GM19463 (cell line): ENCODE results near the gene MCRIP2.

Source experiments
- ATAC-seq: cut with Tn5 transposase; IDR thresholded peaks from one replicate; pipeline ENCODE4 v1.9.1; 2021; ENCODE audit warnings: mild to moderate bottlenecking, moderate library complexity; ENCODE audit not compliant: unreplicated experiment

Gene MCRIP2

GRCh38 chr16:616733-617586, 24.7 kb upstream of the MCRIP2 start:
- ATAC-seq: no peak

- ATAC-seq: no peak
These were observed 23.8 kb upstream of the MCRIP2 start for GRCh38 chr16:617855-618254.

GRCh38 chr16:619476-620100, 22.0 kb upstream of the MCRIP2 start:
- no peak for ATAC-seq

- no peak for ATAC-seq
These were observed 20.7 kb upstream of the MCRIP2 start for GRCh38 chr16:620700-621525.

- no peak for ATAC-seq
These were observed 20.0 kb upstream of the MCRIP2 start for GRCh38 chr16:621526-622105.

GRCh38 chr16:622920-623280, 18.7 kb upstream of the MCRIP2 start:
- no peak for ATAC-seq

GRCh38 chr16:624526-625070, 17.0 kb upstream of the MCRIP2 start:
- no peak for ATAC-seq

GRCh38 chr16:625117-625976, 16.3 kb upstream of the MCRIP2 start:
- no peak for ATAC-seq

GRCh38 chr16:625977-626765, 15.5 kb upstream of the MCRIP2 start:
- no peak for ATAC-seq

GRCh38 chr16:626787-627453, 14.7 kb upstream of the MCRIP2 start:
- no peak for ATAC-seq

GRCh38 chr16:627454-628239, 14.0 kb upstream of the MCRIP2 start:
- ATAC-seq: no peak

- ATAC-seq: no peak
These were observed 13.1 kb upstream of the MCRIP2 start for GRCh38 chr16:628321-629061.

- no peak for ATAC-seq
These were observed 12.3 kb upstream of the MCRIP2 start for GRCh38 chr16:629185-629832.

GRCh38 chr16:629833-630248, 11.8 kb upstream of the MCRIP2 start:
- ATAC-seq: no peak

- no peak for ATAC-seq
These were observed 11.3 kb upstream of the MCRIP2 start for GRCh38 chr16:630249-630814.

GRCh38 chr16:630815-631405, 10.7 kb upstream of the MCRIP2 start, which contains the start of gene WFIKKN1:
TSS of gene WFIKKN1 (plus strand) at chr16:630985. CDS start at chr16:631254, 269 bp downstream.
- no peak for ATAC-seq
